Left cardiac atrium (tissue), 4 donors: ENCODE data around the gene CDKL5. TPM values are rescaled to one million over a fixed set of nuclear protein-coding genes. Genes with fewer than 3 reads are reported as not detected.

Experiments used
- ATAC-seq, 2 donors: fragments of 200-7000 bp; cut with Tn5 transposase; one replicate each; pipeline ENCODE4 v1.9.1; 2020; ENCODE audit warnings: mild to moderate bottlenecking in 2 of 2, moderate library complexity in 2 of 2
- DNase-seq: peaks from one replicate; pipeline ENCODE4 v3.0.0-alpha.2; 2020
- intact Hi-C, 2 donors: fragments of 100-400 bp; cut with DNase I; formaldehyde crosslinking; loops; one replicate each; pipeline versions ENCODE4 v1.14.1 to v1.15.1; 2022 to 2023
- total RNA-seq, 2 donors: library from RNA; stranded (reverse); fragmentation: NEBNext Ultra II Directional; extraction: Animal tissue kit (Norgen Biotek cat#: 25700); gene quantifications; one replicate each; pipeline ENCODE4 v1.2.1, GENCODE V29; 2021
- donor health status: DM: no; HTN: yes; CAD: no.
- donor health status: DM: no; HTN: yes; CAD: no; lungs with severe emphysema.
- donor health status: DM: yes; HTN: yes; CAD: no.
- donor health status: Dilated cardiomyopathy.

The CDKL5 gene
- total RNA-seq, 2 donors from 2014 or later, result 8.1 to 8.3 TPM

- DNase-seq (no peak), ATAC-seq (no peak)
- intact Hi-C loops, result no loop called here
Measured at GRCh38 chrX:18441780-18442367, 16.5 kb downstream of the CDKL5 start.

GRCh38 chrX:18448416-18448815 is 23.0 kb downstream of the CDKL5 start:
- DNase-seq (no peak), ATAC-seq (no peak)
- intact Hi-C loops, result no loop called here

GRCh38 chrX:18449236-18449635 is 23.8 kb downstream of the CDKL5 start:
- no peak for ATAC-seq
- no peak for DNase-seq
- intact Hi-C loops, result no loop called here

GRCh38 chrX:18455384-18455783 is 30.0 kb downstream of the CDKL5 start:
- no peak for ATAC-seq
- DNase-seq, result no peak
- intact Hi-C loops, result no loop called here

GRCh38 chrX:18457000-18457399 is 31.6 kb downstream of the CDKL5 start:
- intact Hi-C loops, result no loop called here
- DNase-seq, result no peak
- ATAC-seq, result no peak

- intact Hi-C loops, result no loop called here
- no peak for ATAC-seq
- no peak for DNase-seq
Measured at GRCh38 chrX:18461431-18461830, 36.0 kb downstream of the CDKL5 start.

GRCh38 chrX:18464499-18464898 is 39.1 kb downstream of the CDKL5 start:
- intact Hi-C loops, result no loop called here

GRCh38 chrX:18465051-18465450 is 39.6 kb downstream of the CDKL5 start:
- DNase-seq, result no peak
- no peak for ATAC-seq
- intact Hi-C loops, result no loop called here

More at GRCh38 chrX:18464499-18464898, 39.1 kb downstream of the CDKL5 start:
- ATAC-seq (no peak), DNase-seq (no peak)

- intact Hi-C loops, result no loop called here
- ATAC-seq, result no peak
- no peak for DNase-seq
Measured at GRCh38 chrX:18468599-18468998, 43.2 kb downstream of the CDKL5 start.

- intact Hi-C loops, result no loop called here
- ATAC-seq (no peak), DNase-seq (no peak)
Measured at GRCh38 chrX:18471296-18471695, 45.9 kb downstream of the CDKL5 start.

GRCh38 chrX:18490806-18491555 is 65.6 kb downstream of the CDKL5 start:
- DNase-seq (no peak), ATAC-seq (no peak)
- intact Hi-C loops, result no loop called here

GRCh38 chrX:18491587-18492340 is 66.4 kb downstream of the CDKL5 start:
- intact Hi-C loops, result no loop called here
- ATAC-seq, result no peak
- DNase-seq, result no peak

- DNase-seq (no peak), ATAC-seq (no peak)
- intact Hi-C loops, result no loop called here
Measured at GRCh38 chrX:18534949-18535348, 109.5 kb downstream of the CDKL5 start.

GRCh38 chrX:18537068-18537467 is 111.7 kb downstream of the CDKL5 start:
- no peak for ATAC-seq
- no peak for DNase-seq
- intact Hi-C loops, result no loop called here

GRCh38 chrX:18537524-18537923 is 112.1 kb downstream of the CDKL5 start:
- intact Hi-C loops, result no loop called here
- ATAC-seq, result peak in 1 of 2 donors; percentile 34
- DNase-seq, result no peak

GRCh38 chrX:18542131-18542530 is 116.7 kb downstream of the CDKL5 start:
- intact Hi-C loops, result no loop called here
- DNase-seq (no peak), ATAC-seq (no peak)

- DNase-seq (peak; percentile 28), ATAC-seq (no peak)
- intact Hi-C loops, result no loop called here
Measured at GRCh38 chrX:18542905-18543304, 117.5 kb downstream of the CDKL5 start.

- DNase-seq (no peak), ATAC-seq (no peak)
- intact Hi-C loops, result no loop called here
Measured at GRCh38 chrX:18543738-18544137, 118.3 kb downstream of the CDKL5 start.

GRCh38 chrX:18545771-18546170 is 120.4 kb downstream of the CDKL5 start:
- DNase-seq (no peak), ATAC-seq (no peak)
- intact Hi-C loops, result no loop called here

GRCh38 chrX:18548996-18549395 is 123.6 kb downstream of the CDKL5 start:
- intact Hi-C loops, result no loop called here
- ATAC-seq (no peak), DNase-seq (no peak)
